Measurements from ENCODE around the gene SLC5A10.
"Not testable (repeated sequence)": the region's sequence is repeated elsewhere in the genome, so short reads cannot be mapped to it uniquely, and the experiment has no call there.

Gene SLC5A10

GRCh38 chr17:19005789-19006430 is 53.9 kb downstream of the SLC5A10 start:
- DNase-seq = no peak

- no peak for DNase-seq
Measured at GRCh38 chr17:19006698-19007097, 54.7 kb downstream of the SLC5A10 start.

- DNase-seq = no peak
Measured at GRCh38 chr17:19009970-19010369, 58.0 kb downstream of the SLC5A10 start.

- DNase-seq = no peak
Measured at GRCh38 chr17:19010729-19011505, 59.0 kb downstream of the SLC5A10 start.

- DNase-seq = no peak
Measured at GRCh38 chr17:19011581-19011980, 59.6 kb downstream of the SLC5A10 start.

GRCh38 chr17:19012171-19013080 is 60.5 kb downstream of the SLC5A10 start:
- no peak for DNase-seq

- DNase-seq = no peak
Measured at GRCh38 chr17:19013226-19013625, 61.3 kb downstream of the SLC5A10 start.

GRCh38 chr17:19013806-19014627 is 62.1 kb downstream of the SLC5A10 start:
- no peak for DNase-seq

GRCh38 chr17:19014628-19015215 is 62.8 kb downstream of the SLC5A10 start:
- no peak for DNase-seq

GRCh38 chr17:19015428-19015827 is 63.5 kb downstream of the SLC5A10 start:
- no peak for DNase-seq

GRCh38 chr17:19016297-19016696 is 64.3 kb downstream of the SLC5A10 start:
- no peak for DNase-seq

- no peak for DNase-seq
Measured at GRCh38 chr17:19016881-19017280, 64.9 kb downstream of the SLC5A10 start.

- no peak for DNase-seq
Measured at GRCh38 chr17:19017401-19017800, 65.4 kb downstream of the SLC5A10 start.

- no peak for DNase-seq
Measured at GRCh38 chr17:19017804-19018599, 66.0 kb downstream of the SLC5A10 start.

GRCh38 chr17:19018600-19018950 is 66.6 kb downstream of the SLC5A10 start:
- no peak for DNase-seq

GRCh38 chr17:19019041-19019941 is 67.3 kb downstream of the SLC5A10 start:
- DNase-seq = peak; percentile 52

- no peak for DNase-seq
Measured at GRCh38 chr17:19020016-19020415, 68.1 kb downstream of the SLC5A10 start.

GRCh38 chr17:19021011-19021621 is 69.2 kb downstream of the SLC5A10 start:
- DNase-seq = not testable (repeated sequence)

- no peak for DNase-seq
Measured at GRCh38 chr17:19021622-19022083, 69.7 kb downstream of the SLC5A10 start.

GRCh38 chr17:19022128-19022527 is 70.2 kb downstream of the SLC5A10 start:
- DNase-seq = no peak

Measured in eye (tissue), 1 donor.